WTC11 (cell line): ENCODE measurements around the gene NOP9.

Experiments used
- CREB1 ChIP-seq: sonication (generic); formaldehyde crosslinking; IDR thresholded peaks from 2 replicates; pipeline ENCODE4 v1.8.0; 2023; ENCODE audit warnings: mild to moderate bottlenecking, missing genetic modification reagents
- ETV6 ChIP-seq: sonication (generic); formaldehyde crosslinking; IDR thresholded peaks from 2 replicates; pipeline ENCODE4 v1.8.1; 2022; ENCODE audit warnings: mild to moderate bottlenecking, missing genetic modification reagents
- GABPB1 ChIP-seq: sonication (generic); formaldehyde crosslinking; IDR thresholded peaks from 2 replicates; pipeline ENCODE4 v1.8.1; 2023; ENCODE audit warnings: mild to moderate bottlenecking, missing genetic modification reagents
- JUN ChIP-seq: sonication (generic); formaldehyde crosslinking; IDR thresholded peaks from 2 replicates; pipeline ENCODE4 v1.8.0; 2023; ENCODE audit warnings: mild to moderate bottlenecking, missing genetic modification reagents
- NFE2L1 ChIP-seq: sonication (generic); formaldehyde crosslinking; IDR thresholded peaks from 2 replicates; pipeline ENCODE4 v1.8.1; 2023; ENCODE audit warnings: missing genetic modification reagents
- RORB ChIP-seq: fragments of 250-450 bp; sonication (Bioruptor Pico); IDR thresholded peaks from 2 replicates; pipeline ENCODE4 v1.9.0; 2021; ENCODE audit warnings: mild to moderate bottlenecking
- SP1 ChIP-seq: sonication (generic); formaldehyde crosslinking; conservative IDR thresholded peaks from 2 replicates; pipeline ENCODE4 v1.8.1; 2022; ENCODE audit warnings: missing genetic modification reagents
- ZNF263 ChIP-seq: sonication (generic); formaldehyde crosslinking; IDR thresholded peaks from 2 replicates; pipeline ENCODE4 v1.8.1; 2022; ENCODE audit warnings: low read depth, mild to moderate bottlenecking, moderate library complexity, missing genetic modification reagents
- TF ChIP-seq, protein P1 (sequence below): fragments of 200-600 bp; IDR thresholded peaks from 2 replicates; pipeline ENCODE4 v1.8.0; 2022; ENCODE audit warnings: antibody characterized with exemption
- TF ChIP-seq, protein P2 (sequence below): fragments of 250-450 bp; sonication (Bioruptor Pico); conservative IDR thresholded peaks from 2 replicates; pipeline ENCODE4 v1.9.0; 2021; ENCODE audit warnings: mild to moderate bottlenecking
- TF ChIP-seq, protein P3 (sequence below): sonication (generic); formaldehyde crosslinking; IDR thresholded peaks from 2 replicates; pipeline ENCODE4 v1.8.0; 2022; ENCODE audit warnings: mild to moderate bottlenecking, missing genetic modification reagents
- TF ChIP-seq, protein P4 (sequence below): sonication (generic); formaldehyde crosslinking; IDR thresholded peaks from 2 replicates; pipeline ENCODE4 v1.8.1; 2023; ENCODE audit warnings: mild to moderate bottlenecking, missing genetic modification reagents, moderate library complexity
- TF ChIP-seq, protein P5 (sequence below): sonication (generic); formaldehyde crosslinking; IDR thresholded peaks from 2 replicates; pipeline ENCODE4 v1.8.1; 2022; ENCODE audit warnings: low read depth, missing genetic modification reagents, borderline replicate concordance
- TF ChIP-seq, protein P6 (sequence below): sonication (generic); formaldehyde crosslinking; IDR thresholded peaks from 2 replicates; pipeline ENCODE4 v1.8.0; 2022; ENCODE audit warnings: mild to moderate bottlenecking, missing genetic modification reagents

DNA sequence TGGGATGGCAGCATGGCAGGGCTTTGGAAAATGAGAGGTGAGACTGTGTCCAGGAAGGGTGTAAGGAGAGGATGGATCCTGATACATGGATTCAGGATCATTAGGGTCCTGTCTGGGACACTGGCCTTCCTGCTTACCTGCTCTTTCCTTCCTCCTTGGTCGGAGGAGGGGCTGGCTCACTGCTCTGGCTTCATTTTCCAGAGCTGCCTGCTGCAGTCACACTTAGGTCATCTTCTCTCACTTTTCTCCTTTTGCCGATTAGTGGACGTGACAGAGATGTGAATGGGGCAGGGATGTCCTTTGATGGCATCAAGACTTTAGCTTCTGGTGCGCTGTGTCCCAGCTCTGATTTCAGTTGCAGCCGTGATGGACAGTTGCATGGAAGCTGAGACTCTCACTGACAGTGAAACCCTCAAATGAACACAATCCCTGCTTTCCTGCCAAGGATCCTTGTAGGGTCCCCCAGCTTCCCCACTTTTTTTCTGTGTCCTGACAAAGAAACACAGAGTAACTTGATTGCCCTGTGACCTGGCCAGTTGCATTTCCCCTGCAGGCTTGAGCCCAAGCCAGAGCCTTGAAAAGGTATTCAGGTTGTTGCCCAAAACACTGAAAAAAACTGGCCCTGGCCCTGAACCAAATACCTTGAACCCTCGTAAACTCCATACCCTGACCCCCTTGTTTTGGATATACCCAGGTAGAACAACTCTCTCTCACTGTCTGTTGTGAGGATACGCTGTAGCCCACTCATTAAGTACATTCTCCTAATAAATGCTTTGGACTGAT, 8.9 kb downstream of the NOP9 start:
- TF ChIP-seq, protein P1, sequence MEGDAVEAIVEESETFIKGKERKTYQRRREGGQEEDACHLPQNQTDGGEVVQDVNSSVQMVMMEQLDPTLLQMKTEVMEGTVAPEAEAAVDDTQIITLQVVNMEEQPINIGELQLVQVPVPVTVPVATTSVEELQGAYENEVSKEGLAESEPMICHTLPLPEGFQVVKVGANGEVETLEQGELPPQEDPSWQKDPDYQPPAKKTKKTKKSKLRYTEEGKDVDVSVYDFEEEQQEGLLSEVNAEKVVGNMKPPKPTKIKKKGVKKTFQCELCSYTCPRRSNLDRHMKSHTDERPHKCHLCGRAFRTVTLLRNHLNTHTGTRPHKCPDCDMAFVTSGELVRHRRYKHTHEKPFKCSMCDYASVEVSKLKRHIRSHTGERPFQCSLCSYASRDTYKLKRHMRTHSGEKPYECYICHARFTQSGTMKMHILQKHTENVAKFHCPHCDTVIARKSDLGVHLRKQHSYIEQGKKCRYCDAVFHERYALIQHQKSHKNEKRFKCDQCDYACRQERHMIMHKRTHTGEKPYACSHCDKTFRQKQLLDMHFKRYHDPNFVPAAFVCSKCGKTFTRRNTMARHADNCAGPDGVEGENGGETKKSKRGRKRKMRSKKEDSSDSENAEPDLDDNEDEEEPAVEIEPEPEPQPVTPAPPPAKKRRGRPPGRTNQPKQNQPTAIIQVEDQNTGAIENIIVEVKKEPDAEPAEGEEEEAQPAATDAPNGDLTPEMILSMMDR: no peak; the same call in 1 of the 2 replicates
- TF ChIP-seq, protein P2, sequence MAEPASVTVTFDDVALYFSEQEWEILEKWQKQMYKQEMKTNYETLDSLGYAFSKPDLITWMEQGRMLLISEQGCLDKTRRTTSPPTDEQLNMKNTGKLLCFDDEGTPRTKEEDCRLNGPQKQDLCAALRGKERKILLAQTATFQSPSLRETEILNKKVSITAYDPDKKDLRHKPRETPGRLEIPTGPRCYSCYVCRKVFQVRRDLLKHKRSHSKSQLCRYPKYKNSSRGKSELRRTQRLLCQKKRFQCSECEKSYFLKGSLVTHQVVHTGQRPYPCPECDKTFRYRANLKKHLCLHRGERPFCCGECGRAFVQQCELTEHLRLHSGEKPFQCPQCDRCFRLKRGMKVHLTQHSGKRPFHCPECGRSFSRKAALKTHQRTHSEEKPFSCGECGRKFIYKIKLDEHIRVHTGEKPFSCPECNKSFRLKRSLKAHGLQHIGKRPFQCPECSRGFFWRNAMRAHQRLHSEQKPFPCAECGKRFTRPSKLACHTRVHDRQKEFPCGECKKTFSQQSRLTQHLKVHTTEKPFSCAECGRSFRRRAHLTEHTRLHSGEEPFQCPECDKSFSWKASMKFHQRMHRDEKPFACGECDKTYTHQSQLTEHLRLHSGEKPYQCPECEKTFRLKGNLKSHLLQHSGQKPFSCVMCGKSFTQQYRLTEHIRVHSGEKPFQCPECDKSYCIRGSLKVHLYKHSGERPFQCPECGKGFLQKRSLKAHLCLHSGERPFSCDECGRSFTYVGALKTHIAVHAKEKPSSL: no peak
- TF ChIP-seq ETV6 (CRISPR knock-in tag) (no peak), RORB (CRISPR knock-in tag) (no peak), JUN (no peak), CREB1 (no peak), NFE2L1 (CRISPR knock-in tag) (no peak), ZNF263 (CRISPR knock-in tag) (no peak), SP1 (CRISPR knock-in tag) (no peak), GABPB1 (CRISPR knock-in tag) (no peak; the same call in 1 of the 2 replicates)
- TF ChIP-seq, protein P3, sequence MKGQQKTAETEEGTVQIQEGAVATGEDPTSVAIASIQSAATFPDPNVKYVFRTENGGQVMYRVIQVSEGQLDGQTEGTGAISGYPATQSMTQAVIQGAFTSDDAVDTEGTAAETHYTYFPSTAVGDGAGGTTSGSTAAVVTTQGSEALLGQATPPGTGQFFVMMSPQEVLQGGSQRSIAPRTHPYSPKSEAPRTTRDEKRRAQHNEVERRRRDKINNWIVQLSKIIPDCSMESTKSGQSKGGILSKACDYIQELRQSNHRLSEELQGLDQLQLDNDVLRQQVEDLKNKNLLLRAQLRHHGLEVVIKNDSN (CRISPR knock-in tag): no peak
- TF ChIP-seq, protein P4, sequence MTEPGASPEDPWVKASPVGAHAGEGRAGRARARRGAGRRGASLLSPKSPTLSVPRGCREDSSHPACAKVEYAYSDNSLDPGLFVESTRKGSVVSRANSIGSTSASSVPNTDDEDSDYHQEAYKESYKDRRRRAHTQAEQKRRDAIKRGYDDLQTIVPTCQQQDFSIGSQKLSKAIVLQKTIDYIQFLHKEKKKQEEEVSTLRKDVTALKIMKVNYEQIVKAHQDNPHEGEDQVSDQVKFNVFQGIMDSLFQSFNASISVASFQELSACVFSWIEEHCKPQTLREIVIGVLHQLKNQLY: no peak
- TF ChIP-seq, protein P5, sequence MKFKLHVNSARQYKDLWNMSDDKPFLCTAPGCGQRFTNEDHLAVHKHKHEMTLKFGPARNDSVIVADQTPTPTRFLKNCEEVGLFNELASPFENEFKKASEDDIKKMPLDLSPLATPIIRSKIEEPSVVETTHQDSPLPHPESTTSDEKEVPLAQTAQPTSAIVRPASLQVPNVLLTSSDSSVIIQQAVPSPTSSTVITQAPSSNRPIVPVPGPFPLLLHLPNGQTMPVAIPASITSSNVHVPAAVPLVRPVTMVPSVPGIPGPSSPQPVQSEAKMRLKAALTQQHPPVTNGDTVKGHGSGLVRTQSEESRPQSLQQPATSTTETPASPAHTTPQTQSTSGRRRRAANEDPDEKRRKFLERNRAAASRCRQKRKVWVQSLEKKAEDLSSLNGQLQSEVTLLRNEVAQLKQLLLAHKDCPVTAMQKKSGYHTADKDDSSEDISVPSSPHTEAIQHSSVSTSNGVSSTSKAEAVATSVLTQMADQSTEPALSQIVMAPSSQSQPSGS (CRISPR knock-in tag): no peak
- TF ChIP-seq, protein P6, sequence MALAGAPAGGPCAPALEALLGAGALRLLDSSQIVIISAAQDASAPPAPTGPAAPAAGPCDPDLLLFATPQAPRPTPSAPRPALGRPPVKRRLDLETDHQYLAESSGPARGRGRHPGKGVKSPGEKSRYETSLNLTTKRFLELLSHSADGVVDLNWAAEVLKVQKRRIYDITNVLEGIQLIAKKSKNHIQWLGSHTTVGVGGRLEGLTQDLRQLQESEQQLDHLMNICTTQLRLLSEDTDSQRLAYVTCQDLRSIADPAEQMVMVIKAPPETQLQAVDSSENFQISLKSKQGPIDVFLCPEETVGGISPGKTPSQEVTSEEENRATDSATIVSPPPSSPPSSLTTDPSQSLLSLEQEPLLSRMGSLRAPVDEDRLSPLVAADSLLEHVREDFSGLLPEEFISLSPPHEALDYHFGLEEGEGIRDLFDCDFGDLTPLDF (CRISPR knock-in tag): no peak
